Measurements from ENCODE around the gene ZFP92.

ZFP92 gene

DNA sequence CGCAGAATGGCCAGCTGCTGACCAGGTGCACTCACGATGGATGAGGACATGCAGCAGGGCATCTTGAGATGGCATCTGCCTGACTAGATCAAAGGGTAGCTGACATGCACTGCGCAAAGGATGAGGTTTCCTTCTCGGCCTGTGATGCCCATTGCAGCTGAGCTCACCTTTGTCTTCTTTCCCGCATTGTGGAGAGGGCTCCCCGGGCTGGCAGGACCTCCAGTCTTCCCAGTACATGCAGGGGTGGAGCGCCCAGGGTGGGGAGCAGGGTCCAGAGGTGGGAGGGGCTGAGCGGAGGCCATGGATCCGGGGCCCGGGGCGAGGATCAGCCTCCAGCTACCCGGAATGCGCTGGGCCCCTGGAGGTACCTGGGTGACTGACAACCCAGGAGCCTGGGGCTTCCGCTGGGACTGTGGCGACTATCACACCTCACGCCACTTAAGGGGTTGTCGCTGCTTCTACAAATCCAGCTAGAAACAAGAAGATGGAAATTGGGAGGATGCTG lies 22.6 kb downstream of the ZFP92 start:
- no peak for DNase-seq (ENCODE audit: insufficient read length, low spot score)
- no peak for FAIRE-seq

DNA sequence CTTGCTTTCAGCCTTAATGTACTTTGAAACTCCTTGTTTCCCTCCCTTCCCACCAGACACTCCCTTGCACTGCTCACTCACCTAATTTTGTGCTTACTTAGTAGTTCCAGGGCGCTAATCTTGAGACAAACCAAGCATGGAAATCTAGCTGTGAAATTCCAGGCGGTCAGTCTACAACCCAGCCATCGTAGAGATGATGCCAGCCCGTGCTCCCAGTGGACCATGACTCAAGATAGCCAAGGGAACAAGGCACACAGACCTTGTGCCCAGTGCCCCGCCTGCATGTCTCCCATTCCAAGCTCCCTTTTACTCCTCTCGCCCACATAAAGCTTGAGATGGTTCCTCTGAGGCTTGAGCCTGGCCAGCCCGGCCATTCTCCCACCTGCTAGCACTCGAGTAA lies 23.5 kb downstream of the ZFP92 start:
- FAIRE-seq (no peak), DNase-seq (ENCODE audit: insufficient read length, low spot score) (no peak)

DNA sequence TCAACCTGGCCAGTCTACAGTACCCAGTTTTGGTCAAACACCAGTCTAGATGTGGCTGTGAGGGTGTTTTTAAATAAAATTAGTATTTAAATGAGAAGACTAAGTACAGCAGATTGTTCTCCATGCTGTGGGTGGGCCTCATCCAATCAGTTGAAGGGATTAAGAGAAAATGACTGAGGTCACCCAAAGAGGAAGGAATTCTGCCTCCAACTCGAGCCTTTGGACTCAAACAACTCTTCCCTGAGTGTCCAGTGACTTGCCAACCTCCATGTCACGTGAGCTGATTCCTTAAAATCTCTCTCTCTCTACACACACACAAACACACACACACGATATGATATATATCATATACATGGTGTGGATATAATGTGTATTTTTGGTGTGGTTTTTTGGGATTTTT lies 24.6 kb downstream of the ZFP92 start:
- DNase-seq (ENCODE audit: insufficient read length, low spot score) (no peak), FAIRE-seq (no peak)

- DNase-seq (ENCODE audit: insufficient read length, low spot score) (peak; percentile 10), FAIRE-seq (no peak)
These were observed 27.3 kb downstream of the ZFP92 start for GRCh38 chrX:153438532-153438931.

DNA sequence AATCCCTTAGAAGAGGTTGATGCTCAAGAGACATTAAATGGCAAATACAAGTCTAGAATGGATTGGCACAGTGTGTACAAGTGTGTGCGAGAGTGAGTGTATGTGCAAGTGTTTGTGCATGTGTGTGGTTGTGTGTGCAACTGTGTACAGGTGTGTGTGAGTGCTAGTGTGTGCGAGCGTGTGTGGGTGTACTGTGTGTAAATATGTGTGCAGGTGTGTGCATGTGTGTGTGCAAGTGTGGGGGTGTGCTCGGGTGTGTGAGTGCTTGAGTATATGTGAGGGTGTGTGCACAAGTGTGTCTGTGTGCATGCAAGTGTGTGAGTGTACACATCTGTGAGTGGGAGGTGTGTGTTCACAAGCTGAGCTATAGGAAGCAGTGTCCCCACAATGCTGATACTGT lies 28.7 kb downstream of the ZFP92 start:
- FAIRE-seq (no peak), DNase-seq (ENCODE audit: insufficient read length, low spot score) (no peak)

DNA sequence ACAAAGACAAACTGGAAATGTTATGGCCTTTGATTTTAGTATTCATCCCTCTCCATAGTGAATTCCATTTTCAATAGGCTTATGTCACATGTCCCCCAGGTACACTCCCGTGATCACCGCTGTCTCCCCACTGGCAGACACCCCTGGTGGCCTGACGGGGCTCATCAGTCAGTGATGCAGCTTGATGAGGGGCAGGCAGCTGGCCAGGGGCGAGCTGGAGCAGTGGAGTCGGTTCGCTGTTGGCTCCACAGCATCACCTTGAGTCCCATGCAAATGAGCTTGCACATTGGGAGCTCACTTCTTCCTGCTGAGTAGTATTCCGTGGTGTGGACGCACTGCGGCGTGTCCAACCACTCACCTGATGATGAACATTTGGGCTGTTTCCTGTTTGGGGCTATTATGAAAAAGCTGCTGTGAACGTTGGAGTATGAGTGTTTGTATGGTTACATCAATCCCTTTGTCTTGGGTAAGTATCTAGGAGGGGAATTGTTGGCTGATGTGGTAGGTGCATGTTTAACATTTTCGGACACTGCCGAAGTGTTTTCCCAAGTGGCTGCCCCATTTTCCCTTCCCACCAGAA lies 29.4 kb downstream of the ZFP92 start:
- no peak for FAIRE-seq
- no peak for DNase-seq (ENCODE audit: insufficient read length, low spot score)

- FAIRE-seq (no peak), DNase-seq (ENCODE audit: insufficient read length, low spot score) (no peak)
These were observed 30.0 kb downstream of the ZFP92 start for GRCh38 chrX:153441296-153441695.

GRCh38 chrX:153441981-153442380 lies 30.7 kb downstream of the ZFP92 start:
- DNase-seq (ENCODE audit: insufficient read length, low spot score) (no peak), FAIRE-seq (no peak)

- DNase-seq (ENCODE audit: insufficient read length, low spot score), result no peak
- FAIRE-seq, result no peak
These were observed 31.2 kb downstream of the ZFP92 start for GRCh38 chrX:153442463-153442862.

DNA sequence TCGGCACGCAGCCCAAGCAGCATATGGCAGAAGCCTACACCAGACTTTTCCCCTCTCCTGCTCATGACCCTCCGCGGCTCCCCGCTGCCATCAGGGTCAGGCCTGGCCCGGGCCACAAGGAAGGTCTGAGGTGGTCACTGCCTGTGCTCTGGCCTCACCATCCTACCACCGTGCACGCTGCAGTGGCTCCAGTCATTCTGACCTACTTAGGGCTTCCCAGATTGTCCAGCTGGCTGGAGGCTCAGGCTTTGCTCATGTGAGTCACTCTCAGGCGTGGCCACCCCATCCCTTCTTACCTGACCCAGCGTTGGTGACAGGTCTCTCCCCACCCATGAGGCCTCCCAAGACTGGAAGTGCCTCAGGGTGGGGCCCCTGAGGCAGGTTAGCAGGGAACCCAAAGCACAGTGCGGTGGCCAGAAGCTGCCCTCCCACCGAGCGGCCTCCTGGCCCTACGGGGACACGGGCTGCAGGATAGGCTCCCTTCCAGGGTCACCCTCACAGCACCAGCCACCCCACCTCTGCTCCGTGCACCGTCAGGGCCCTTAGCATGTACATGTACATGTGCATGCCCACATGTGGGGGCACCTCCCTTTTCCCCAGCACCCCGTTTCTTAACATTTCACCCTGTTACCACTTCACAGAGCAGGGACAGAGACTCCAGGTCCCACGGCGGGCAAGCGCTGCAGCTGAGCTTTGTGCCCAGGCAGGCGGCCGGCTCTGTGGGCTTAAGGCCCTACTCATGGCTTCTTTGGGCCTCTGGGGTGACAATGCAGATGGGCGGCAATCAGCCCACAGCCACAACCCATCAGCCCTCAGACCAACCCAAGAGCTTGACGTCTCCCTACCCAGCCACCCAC lies 32.4 kb downstream of the ZFP92 start:
- DNase-seq (ENCODE audit: insufficient read length, low spot score) (no peak), FAIRE-seq (no peak)

GRCh38 chrX:153444333-153445011 lies 33.2 kb downstream of the ZFP92 start:
- FAIRE-seq, result no peak
- DNase-seq (ENCODE audit: insufficient read length, low spot score), result no peak

DNA sequence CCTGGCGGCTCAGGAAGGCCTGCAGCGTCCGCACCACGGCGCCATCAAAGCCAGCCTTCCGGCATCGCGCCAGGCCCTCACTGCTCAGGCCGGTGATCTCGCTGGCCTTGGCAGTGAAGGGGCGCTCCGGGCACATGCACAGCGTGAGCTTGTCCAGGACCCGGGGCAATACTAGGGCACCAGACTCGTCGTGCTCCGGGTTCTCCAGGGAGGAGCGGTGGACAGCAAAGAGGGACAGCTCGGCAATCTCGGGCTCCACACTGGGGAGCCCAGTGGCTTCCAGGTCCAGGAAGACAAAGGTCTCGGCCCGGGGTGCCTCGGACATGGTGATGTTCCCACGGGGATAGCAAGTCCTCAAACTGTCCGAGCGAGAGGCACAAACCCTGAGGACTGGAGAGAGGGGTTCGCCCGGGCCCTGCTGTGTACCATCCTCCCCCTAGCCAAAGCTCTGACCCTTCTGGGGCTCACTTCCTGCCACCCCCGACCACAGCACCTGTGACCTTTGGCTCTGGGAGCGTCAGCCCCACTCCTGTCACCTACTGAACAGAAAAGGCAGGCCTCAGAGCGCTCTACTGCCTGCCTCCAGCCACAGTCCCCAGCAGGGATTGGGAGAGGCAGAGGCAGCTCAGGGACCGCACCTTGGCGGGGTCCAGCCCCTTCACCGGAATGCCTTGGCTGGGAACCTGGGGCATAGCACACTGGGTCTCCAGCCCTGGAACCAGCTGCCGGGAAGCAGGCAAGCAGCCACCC lies 34.0 kb downstream of the ZFP92 start:
- FAIRE-seq (no peak), DNase-seq (ENCODE audit: insufficient read length, low spot score) (no peak)

DNA sequence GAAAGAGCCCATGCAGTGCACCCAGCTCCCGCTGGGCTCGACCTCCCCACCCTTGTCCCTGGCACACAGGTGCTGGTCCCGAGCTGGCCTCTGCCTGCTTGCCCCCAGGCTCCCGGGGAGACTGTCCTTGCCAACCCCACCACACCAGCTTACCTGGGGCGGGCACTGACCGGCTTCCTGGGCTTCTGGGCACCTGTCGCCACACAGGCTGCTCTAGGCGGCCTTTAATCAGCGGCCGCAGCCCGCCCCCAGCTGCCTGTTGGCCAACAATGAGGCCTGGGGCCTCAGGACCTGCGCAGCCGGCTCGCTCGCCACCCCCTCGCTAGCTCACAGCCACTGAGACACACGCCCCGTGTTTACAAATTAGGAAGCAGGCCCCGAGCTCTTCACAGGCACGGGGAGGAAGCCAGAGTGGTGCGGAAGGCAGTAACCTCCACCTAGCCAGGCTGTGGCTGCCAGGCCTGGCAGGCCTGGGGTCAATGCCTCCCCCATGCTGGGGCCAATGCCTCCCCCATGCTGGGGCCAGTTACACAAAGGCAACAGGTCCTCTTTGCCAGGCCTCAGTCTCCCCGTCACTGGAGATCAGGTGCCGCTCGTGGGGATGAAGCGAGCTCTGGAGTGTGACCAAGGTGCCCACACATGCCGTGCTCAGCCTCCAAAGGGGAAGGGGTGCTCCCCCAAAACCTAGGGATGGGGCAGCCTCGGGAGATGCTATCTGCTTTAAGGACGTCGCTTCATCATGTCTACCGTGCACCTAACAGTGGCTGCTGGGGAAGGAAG lies 34.8 kb downstream of the ZFP92 start, which contains the start of gene TREX2:
TREX2 (minus strand) TSS at position 201 of the 780 bp plus-strand sequence. CDS start 626 bp downstream, outside the sequence.
- FAIRE-seq (no peak), DNase-seq (ENCODE audit: insufficient read length, low spot score) (no peak)

GRCh38 chrX:153446636-153446936 lies 35.3 kb downstream of the ZFP92 start:
- no peak for FAIRE-seq
- DNase-seq (ENCODE audit: insufficient read length, low spot score), result no peak

DNA sequence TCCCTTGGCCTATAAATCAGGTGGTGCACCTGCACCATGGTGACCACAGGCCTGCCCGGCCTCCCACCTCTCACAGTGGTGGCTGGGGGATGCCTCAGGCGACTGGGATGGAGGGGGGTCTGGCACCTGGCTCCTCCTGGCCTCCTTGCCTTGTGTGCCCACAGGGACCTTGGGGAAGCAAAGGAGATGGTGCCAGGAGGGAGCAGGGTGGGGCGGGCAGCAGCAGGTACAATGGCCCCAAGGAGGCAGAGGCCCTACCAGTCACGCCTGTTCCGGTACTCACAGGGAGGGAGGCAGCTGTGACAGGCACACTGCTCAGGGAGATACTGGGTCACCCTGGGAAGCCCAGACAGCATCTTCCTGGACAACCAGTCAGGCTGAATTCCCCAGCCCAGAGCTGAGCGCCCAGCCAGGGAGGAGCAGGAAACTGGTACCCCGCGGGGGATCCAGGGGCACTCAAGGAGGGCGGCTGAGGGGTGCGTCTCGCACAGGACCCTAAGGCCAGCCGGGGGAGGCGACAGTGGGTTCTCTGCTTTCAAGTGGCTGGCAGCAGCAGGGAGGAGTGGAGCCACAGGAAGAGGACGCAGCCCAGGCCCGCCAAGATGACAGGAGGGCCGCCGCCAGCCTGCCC lies 35.8 kb downstream of the ZFP92 start:
- DNase-seq (ENCODE audit: insufficient read length, low spot score) (no peak), FAIRE-seq (no peak)

DNA sequence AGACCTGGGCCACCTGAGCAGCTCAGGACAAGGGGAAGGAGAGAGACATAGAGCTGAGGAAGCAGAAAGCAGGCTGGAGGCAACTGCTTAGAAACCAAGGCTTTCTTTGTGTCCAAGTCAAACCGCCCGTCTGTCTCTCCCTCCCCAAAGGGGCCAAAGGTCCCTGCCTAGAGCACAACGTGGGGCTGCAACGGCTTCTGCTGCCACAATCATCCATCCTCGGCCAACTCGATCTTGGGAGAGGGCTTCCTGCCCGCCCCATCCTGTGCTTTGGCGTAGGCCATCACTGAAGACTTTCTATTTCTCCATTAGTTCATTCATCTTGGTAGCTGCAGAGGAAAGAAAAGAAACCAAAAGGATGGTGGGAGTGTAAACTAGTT lies 36.3 kb downstream of the ZFP92 start:
- FAIRE-seq, result no peak
- no peak for DNase-seq (ENCODE audit: insufficient read length, low spot score)

DNA sequence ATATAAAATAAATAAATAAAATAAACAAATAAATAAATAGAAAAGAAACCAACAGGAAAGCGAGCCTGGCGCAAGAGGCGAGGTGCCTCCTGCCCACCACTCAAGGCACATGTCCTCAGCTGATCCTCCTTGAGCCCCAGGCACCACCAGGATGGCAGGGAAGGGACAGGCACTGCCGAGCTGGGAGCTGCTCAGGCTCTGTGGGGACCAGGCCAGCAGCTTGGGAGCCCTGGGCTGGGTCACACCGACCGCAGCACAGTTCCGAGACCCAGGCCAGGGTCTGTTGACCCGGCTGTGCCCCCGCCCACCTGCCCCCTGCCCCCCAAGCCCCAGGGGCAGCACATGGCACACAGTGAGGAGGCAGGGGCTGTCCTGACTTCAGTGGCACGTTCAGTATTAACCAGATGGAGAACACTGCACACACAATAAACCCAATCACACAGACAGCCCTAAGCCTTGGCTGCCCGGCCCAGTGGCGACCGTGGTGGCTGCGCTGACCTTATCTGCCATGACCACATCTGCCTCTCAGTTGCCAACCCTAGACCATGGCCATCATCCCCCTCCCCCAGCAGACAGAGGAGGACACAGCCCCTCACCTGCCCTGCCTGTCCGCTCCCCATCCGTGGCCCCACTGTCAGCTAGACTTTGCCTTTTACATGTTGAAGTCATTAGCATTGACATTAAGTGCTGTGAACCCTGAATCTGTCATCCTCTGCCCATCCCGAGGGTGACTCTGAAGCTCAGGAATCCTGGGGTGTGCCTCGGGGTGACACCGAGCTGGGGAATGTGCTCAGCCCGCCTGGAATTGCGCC lies 37.5 kb downstream of the ZFP92 start:
- no peak for FAIRE-seq

GRCh38 chrX:153449368-153450113 lies 38.3 kb downstream of the ZFP92 start:
- no peak for DNase-seq (ENCODE audit: insufficient read length, low spot score)
- no peak for FAIRE-seq

More for the DNA sequence above, 37.5 kb downstream of the ZFP92 start:
- DNase-seq (ENCODE audit: insufficient read length, low spot score), result no peak

Data from HTR-8/SVneo (cell line).